A673 (cell line): ENCODE measurements around the gene SRGAP1. TPM values are rescaled to one million over a fixed set of nuclear protein-coding genes. Genes with fewer than 3 reads are reported as not detected.

ENCODE experiments used
- BruUV-seq: library from RNA; stranded (reverse); fragments of 400-500 nt; replicated peaks from 2 replicates; lab custom pipeline; 2021; lab: Mats Ljungman, UMichigan
- CTCF ChIA-PET: fragments of 300-600 bp; sonication (Branson Sonifier 250); formaldehyde crosslinking; loops from one replicate; lab custom pipeline; 2022; ENCODE audit warnings: antibody characterized with exemption; lab: Charles Lee
- POLR2A ChIA-PET: fragments of 300-600 bp; sonication (Branson Sonifier 250); formaldehyde crosslinking; loops from one replicate; lab custom pipeline; 2022; ENCODE audit warnings: antibody characterized with exemption; ENCODE audit not compliant: low non-redundant PET; lab: Charles Lee
- DNase-seq: peaks from one replicate; pipeline ENCODE4 v3.0.0-alpha.2; 2015; ENCODE audit warnings: low spot score
- H3K27ac ChIP-seq: fragments of 200-600 bp; sonication (generic); 2 replicates; pipeline ENCODE4 v1.5.1; 2016; ENCODE audit warnings: mixed run types, low read depth, mild to moderate bottlenecking, mixed read lengths, antibody characterized with exemption, low read length; ENCODE audit not compliant: poor library complexity, severe bottlenecking
- H3K27me3 ChIP-seq: fragments of 200-600 bp; sonication (generic); replicated peaks from 2 replicates; pipeline ENCODE4 v1.6.1; 2017; ENCODE audit warnings: mixed run types, low read depth, mild to moderate bottlenecking, mixed read lengths, antibody characterized with exemption, low read length; ENCODE audit not compliant: insufficient read depth, poor library complexity
- H3K36me3 ChIP-seq: fragments of 200-600 bp; sonication (generic); 2 replicates; pipeline ENCODE4 v1.6.1; 2016; ENCODE audit warnings: mixed run types, mild to moderate bottlenecking, mixed read lengths, antibody characterized with exemption, low read length; ENCODE audit not compliant: insufficient read depth, poor library complexity, severe bottlenecking
- H3K4me1 ChIP-seq: fragments of 200-600 bp; sonication (generic); 2 replicates; pipeline ENCODE4 v1.6.1; 2017; ENCODE audit warnings: mixed run types, mild to moderate bottlenecking, mixed read lengths, antibody characterized with exemption, low read length; ENCODE audit not compliant: insufficient read depth, poor library complexity, severe bottlenecking
- H3K4me3 ChIP-seq: fragments of 200-600 bp; sonication (generic); 2 replicates; pipeline ENCODE4 v1.5.1; 2016; ENCODE audit warnings: low read depth, mixed run types, mild to moderate bottlenecking, mixed read lengths, low read length; ENCODE audit not compliant: poor library complexity, severe bottlenecking
- H3K9me3 ChIP-seq: fragments of 200-600 bp; sonication (generic); 2 replicates; pipeline ENCODE4 v1.6.1; 2016; ENCODE audit warnings: mixed run types, low read depth, mild to moderate bottlenecking, mixed read lengths, antibody characterized with exemption, low read length; ENCODE audit not compliant: poor library complexity, severe bottlenecking
- EZH2 ChIP-seq: fragments of 200-600 bp; sonication (generic); IDR thresholded peaks from 2 replicates; pipeline ENCODE4 v1.6.1; 2017; ENCODE audit warnings: borderline replicate concordance, low read depth, mild to moderate bottlenecking, mixed read lengths, antibody characterized with exemption, low read length; ENCODE audit not compliant: poor library complexity, severe bottlenecking
- intact Hi-C: fragments of 100-400 bp; cut with micrococcal nuclease; formaldehyde crosslinking; loops from one replicate; pipeline ENCODE4 v1.10.0; 2022; ENCODE audit not compliant: unreplicated experiment
- total RNA-seq: library from RNA; stranded (reverse); gene quantifications from 2 replicates; pipeline ENCODE4 v1.2.3, GENCODE V29; 2021
- TF ChIP-seq, protein P1 (sequence below): fragments of 300-800, 200-600 bp; sonication (generic); conservative IDR thresholded peaks from 2 replicates; pipeline ENCODE4 v1.5.1; 2017; ENCODE audit warnings: low read depth, mild to moderate bottlenecking, antibody characterized with exemption, low read length, moderate library complexity, mixed read lengths

Gene SRGAP1
- total RNA-seq, 1 experiment from 2014 or later: 9.7 TPM

DNA sequence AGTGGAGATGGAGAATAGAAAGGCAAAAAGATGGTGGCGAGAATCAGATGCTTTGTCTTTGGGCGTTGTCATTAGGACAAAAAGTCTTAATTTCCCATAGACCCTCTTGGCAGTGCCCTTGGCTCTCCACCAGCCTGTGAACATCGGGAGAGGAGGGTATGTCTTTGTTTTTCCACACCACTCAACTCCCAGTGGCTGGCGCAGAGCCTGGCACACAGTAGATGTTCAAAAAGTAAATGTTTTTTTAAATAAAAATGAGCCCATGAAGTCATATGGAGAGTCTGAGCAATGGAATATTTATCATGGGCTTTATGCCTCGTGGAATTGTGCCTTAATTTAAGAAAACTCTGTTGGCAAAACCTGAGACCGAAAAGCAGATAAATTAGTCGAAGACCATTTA is 90.4 kb downstream of the SRGAP1 start:
- Histone ChIP-seq H3K27ac (no peak overlapping the region), H3K36me3 (no peaks in the 10 kb centered on the region), H3K4me3 (no peak overlapping the region), H3K4me1 (peaks cover 16% of the 10 kb centered on the region), H3K27me3 (no peaks in the 10 kb centered on the region), H3K9me3 (no peaks in the 10 kb centered on the region)
- POLR2A ChIA-PET: no interaction called here
- intact Hi-C loops: no loop called here
- TF ChIP-seq, protein P1, sequence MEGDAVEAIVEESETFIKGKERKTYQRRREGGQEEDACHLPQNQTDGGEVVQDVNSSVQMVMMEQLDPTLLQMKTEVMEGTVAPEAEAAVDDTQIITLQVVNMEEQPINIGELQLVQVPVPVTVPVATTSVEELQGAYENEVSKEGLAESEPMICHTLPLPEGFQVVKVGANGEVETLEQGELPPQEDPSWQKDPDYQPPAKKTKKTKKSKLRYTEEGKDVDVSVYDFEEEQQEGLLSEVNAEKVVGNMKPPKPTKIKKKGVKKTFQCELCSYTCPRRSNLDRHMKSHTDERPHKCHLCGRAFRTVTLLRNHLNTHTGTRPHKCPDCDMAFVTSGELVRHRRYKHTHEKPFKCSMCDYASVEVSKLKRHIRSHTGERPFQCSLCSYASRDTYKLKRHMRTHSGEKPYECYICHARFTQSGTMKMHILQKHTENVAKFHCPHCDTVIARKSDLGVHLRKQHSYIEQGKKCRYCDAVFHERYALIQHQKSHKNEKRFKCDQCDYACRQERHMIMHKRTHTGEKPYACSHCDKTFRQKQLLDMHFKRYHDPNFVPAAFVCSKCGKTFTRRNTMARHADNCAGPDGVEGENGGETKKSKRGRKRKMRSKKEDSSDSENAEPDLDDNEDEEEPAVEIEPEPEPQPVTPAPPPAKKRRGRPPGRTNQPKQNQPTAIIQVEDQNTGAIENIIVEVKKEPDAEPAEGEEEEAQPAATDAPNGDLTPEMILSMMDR: no peak
- TF ChIP-seq EZH2: no peak
- CTCF ChIA-PET: interaction anchor here (0.6 kb wide), 1 partner anchor 546 kb away, joined by 6 read pairs; no protein-coding TSS in a partner anchor
- BruUV-seq: no TSS peak
- DNase-seq: no peak

- intact Hi-C loops: no loop called here
- no TSS peak for BruUV-seq
- Histone ChIP-seq H3K4me1 (peaks cover 20% of the 10 kb centered on the region), H3K27me3 (no peaks in the 10 kb centered on the region), H3K27ac (no peak overlapping the region), H3K9me3 (no peaks in the 10 kb centered on the region), H3K36me3 (no peaks in the 10 kb centered on the region), H3K4me3 (no peak overlapping the region)
- no peak for DNase-seq
- TF ChIP-seq EZH2: no peak
- TF ChIP-seq, protein P1: no peak
- ChIA-PET POLR2A (no interaction called here), CTCF (no interaction called here)
Observed at GRCh38 chr12:63935361-63935760, 90.9 kb downstream of the SRGAP1 start.

DNA sequence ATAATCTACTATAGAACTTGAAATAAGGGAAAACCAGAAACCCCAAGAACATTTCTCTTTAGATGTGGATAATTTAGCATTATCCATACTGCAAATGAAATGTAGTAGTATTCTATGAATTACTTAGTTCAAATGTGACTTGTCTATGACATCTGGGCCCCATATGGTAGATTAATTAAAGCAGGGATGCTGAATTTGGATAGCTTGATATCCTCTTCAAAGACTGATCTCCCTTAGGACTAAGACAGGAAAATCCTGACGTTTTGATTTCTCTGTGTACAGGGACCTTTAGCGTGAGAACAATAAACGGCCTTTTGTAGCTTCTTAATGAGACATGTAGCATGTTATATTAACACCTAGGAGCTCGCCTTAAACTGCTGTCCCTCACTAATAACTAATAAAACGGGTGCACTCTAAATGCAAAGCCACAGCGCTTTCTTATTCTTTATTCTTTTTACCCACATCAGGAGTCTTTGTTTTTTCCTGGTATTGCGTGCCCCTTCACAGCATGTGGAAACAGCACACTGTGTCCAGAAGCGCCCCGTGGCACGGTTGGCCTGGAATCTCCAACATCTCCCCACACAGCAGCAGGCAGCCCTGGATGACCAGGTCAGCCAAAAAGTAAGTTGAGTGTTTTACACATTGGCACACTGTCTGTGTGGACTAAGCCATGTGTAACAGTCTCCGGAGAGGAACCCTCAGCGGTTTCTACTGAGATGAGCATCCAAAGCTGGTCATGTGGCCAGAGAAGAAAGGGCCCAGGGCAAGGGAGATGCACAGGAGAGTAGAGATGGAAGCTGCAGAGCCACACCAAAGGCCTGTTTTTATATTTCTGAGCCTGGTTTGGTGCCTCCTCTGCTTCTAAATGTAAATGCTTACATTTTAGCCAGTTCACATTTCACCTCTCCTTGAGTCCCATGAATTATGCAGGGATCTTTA is 93.1 kb downstream of the SRGAP1 start:
- no peak for DNase-seq
- intact Hi-C loops: no loop called here
- Histone ChIP-seq H3K36me3 (no peaks in the 10 kb centered on the region), H3K4me1 (peaks cover 42% of the 10 kb centered on the region), H3K27ac (no peak overlapping the region), H3K9me3 (no peaks in the 10 kb centered on the region), H3K27me3 (no peaks in the 10 kb centered on the region), H3K4me3 (no peak overlapping the region)
- ChIA-PET CTCF (no interaction called here), POLR2A (no interaction called here)
- BruUV-seq: no TSS peak
- TF ChIP-seq, protein P1: no peak
- TF ChIP-seq EZH2: no peak
